Panc1 (cell line): ENCODE data around the gene HAL. TPM values are rescaled to one million over a fixed set of nuclear protein-coding genes. Genes with fewer than 3 reads are reported as not detected.

Experiments used
- ATAC-seq: fragments of 200-7000 bp; cut with Tn5 transposase; 2 replicates; pipeline ENCODE4 v1.9.1; 2020; ENCODE audit warnings: mild to moderate bottlenecking, moderate library complexity
- BruUV-seq: library from RNA; stranded (reverse); fragments of 400-500 nt; replicated peaks from 2 replicates; lab custom pipeline; 2021; lab: Mats Ljungman, UMichigan
- CTCF ChIA-PET: fragments of 300-600 bp; sonication (Branson Sonifier 250); formaldehyde crosslinking; loops from one replicate; lab custom pipeline; 2022; ENCODE audit warnings: antibody characterized with exemption; lab: Charles Lee
- POLR2A ChIA-PET: fragments of 300-600 bp; sonication (Branson Sonifier 250); formaldehyde crosslinking; loops from one replicate; lab custom pipeline; 2022; ENCODE audit warnings: antibody characterized with exemption; lab: Charles Lee
- DNase-seq: peaks from one replicate; pipeline ENCODE4 v3.0.0-alpha.2; 2010; ENCODE audit warnings: low read depth, low spot score
- H3K27ac ChIP-seq: 2 replicates; pipeline ENCODE4 v1.5.1; 2011; ENCODE audit warnings: mild to moderate bottlenecking, low read length, inconsistent platforms
- H3K27me3 ChIP-seq: fragments of 200-500 bp; sonication (Bioruptor generic); 2 replicates; pipeline ENCODE4 v1.6.0; 2014; ENCODE audit warnings: low read length, inconsistent platforms; ENCODE audit not compliant: control insufficient read depth, insufficient read depth
- H3K36me3 ChIP-seq: fragments of 200-500 bp; sonication (Bioruptor generic); 2 replicates; pipeline ENCODE4 v1.5.1; 2014; ENCODE audit warnings: inconsistent platforms, mild to moderate bottlenecking, low read length, moderate library complexity; ENCODE audit not compliant: control insufficient read depth, insufficient read depth
- H3K4me1 ChIP-seq: 2 replicates; pipeline ENCODE4 v1.5.1; 2011; ENCODE audit warnings: inconsistent platforms, mild to moderate bottlenecking, low read length, moderate library complexity; ENCODE audit not compliant: control insufficient read depth, insufficient read depth
- H3K4me3 ChIP-seq, 2 experiments: 2 replicates each; pipeline ENCODE4 v1.5.1; 2011 to 2012; ENCODE audit warnings: low read depth in 2 of 2, low read length in 2 of 2, mild to moderate bottlenecking in 2 of 2, inconsistent platforms in 1 of 2, moderate library complexity in 1 of 2
- H3K9me3 ChIP-seq: fragments of 200-500 bp; sonication (Bioruptor generic); 2 replicates; pipeline ENCODE4 v1.5.1; 2014; ENCODE audit warnings: low read depth, mild to moderate bottlenecking, inconsistent platforms, low read length, moderate library complexity; ENCODE audit not compliant: control insufficient read depth, insufficient read depth
- CTCF ChIP-seq: fragments of 450-650 bp; IDR thresholded peaks from 2 replicates; pipeline ENCODE4 v1.5.1; 2017; ENCODE audit warnings: mild to moderate bottlenecking
- POLR2AphosphoS5 ChIP-seq: IDR thresholded peaks from 2 replicates; pipeline ENCODE4 v1.6.1; 2012; ENCODE audit warnings: mild to moderate bottlenecking, low read depth, low read length, moderate library complexity
- REST ChIP-seq, 2 experiments: IDR thresholded peaks; 2 replicates each; pipeline ENCODE4 v1.6.1; 2011 to 2012; ENCODE audit warnings: low read depth in 2 of 2, control low read depth in 1 of 2, low read length in 1 of 2, mild to moderate bottlenecking in 1 of 2, moderate library complexity in 1 of 2; ENCODE audit not compliant: insufficient read depth in 1 of 2
- SIN3A ChIP-seq: IDR thresholded peaks from 2 replicates; pipeline ENCODE4 v1.6.1; 2012; ENCODE audit warnings: low read depth, mild to moderate bottlenecking, low read length, moderate library complexity, borderline replicate concordance; ENCODE audit not compliant: insufficient read depth
- TCF7L2 ChIP-seq: IDR thresholded peaks from 2 replicates; pipeline ENCODE4 v1.6.1; 2011; ENCODE audit warnings: mild to moderate bottlenecking, low read depth, low read length, inconsistent platforms
- in situ Hi-C: cut with HindIII; loops from 2 replicates; pipeline ENCODE4 v1.10.0; 2016; ENCODE audit warnings: low sequenced_read_pairs, low pct_unique_long_range_greater_than_20kb
- intact Hi-C: fragments of 100-400 bp; cut with micrococcal nuclease; formaldehyde crosslinking; loops from one replicate; pipeline ENCODE4 v1.10.0; 2022; ENCODE audit not compliant: unreplicated experiment
- total RNA-seq: library from RNA; stranded (reverse); gene quantifications from one replicate; pipeline ENCODE4 v1.2.1, GENCODE V29; 2021; ENCODE audit not compliant: unreplicated experiment

Gene HAL
- total RNA-seq, 1 experiment from 2014 or later, result 0.08 TPM

GRCh38 chr12:95967301-95967700, 28.8 kb downstream of the HAL start:
- in situ Hi-C loops (no loop called here), intact Hi-C loops (no loop called here)
- peaks cover 2% of the 10 kb centered on the region; the same call in 1 of the 2 replicates for H3K27me3 ChIP-seq
- no TSS peak for BruUV-seq
- ATAC-seq (no peak), DNase-seq (no peak)
- no peaks in the 10 kb centered on the region for H3K4me1 ChIP-seq
- H3K9me3 ChIP-seq, result no peaks in the 10 kb centered on the region
- H3K36me3 ChIP-seq, result no peaks in the 10 kb centered on the region
- no peak overlapping the region for H3K4me3 ChIP-seq
- no peak overlapping the region for H3K27ac ChIP-seq
- ChIA-PET POLR2A (no interaction called here), CTCF (no interaction called here)
- TF ChIP-seq TCF7L2, result no peak
- no peak for TF ChIP-seq REST (IDR thresholded peaks at IDR 0.05; ENCODE audit: insufficient read depth in 1 of 2, low read depth in 2 of 2, low read length in 1 of 2)
- TF ChIP-seq CTCF, result no peak
- no peak for TF ChIP-seq SIN3A
- TF ChIP-seq POLR2AphosphoS5, result no peak

- CTCF ChIA-PET, result no interaction called here
Observed at GRCh38 chr12:95966287-95966870, 29.8 kb downstream of the HAL start.

More at GRCh38 chr12:95966287-95966870, 29.8 kb downstream of the HAL start:
- Histone ChIP-seq H3K36me3 (no peaks in the 10 kb centered on the region), H3K27ac (no peak overlapping the region), H3K4me1 (no peaks in the 10 kb centered on the region), H3K4me3 (no peak overlapping the region), H3K27me3 (peaks cover 2% of the 10 kb centered on the region; the same call in 1 of the 2 replicates), H3K9me3 (no peaks in the 10 kb centered on the region)
- POLR2A ChIA-PET, result interaction anchor here (0.5 kb wide), 1 partner anchor 25 kb away, joined by 4 read pairs; no protein-coding TSS in a partner anchor
- TF ChIP-seq REST (IDR thresholded peaks at IDR 0.05; ENCODE audit: insufficient read depth in 1 of 2, low read depth in 2 of 2, low read length in 1 of 2), result no peak
- no peak for TF ChIP-seq POLR2AphosphoS5
- no peak for TF ChIP-seq SIN3A
- TF ChIP-seq TCF7L2, result no peak
- no peak for TF ChIP-seq CTCF
- ATAC-seq (no peak), DNase-seq (no peak)
- in situ Hi-C loops (no loop called here), intact Hi-C loops (no loop called here)
- BruUV-seq, result no TSS peak
